GM18951 (cell line): ENCODE measurements around the gene OSGIN1.
"Not testable (repeated sequence)": the region's sequence is repeated elsewhere in the genome, so short reads cannot be mapped to it uniquely, and the experiment has no call there.

Experiments
- POLR2A ChIP-seq: IDR thresholded peaks from 4 replicates; pipeline ENCODE4 v1.6.1; 2011; ENCODE audit warnings: mild to moderate bottlenecking; ENCODE audit not compliant: insufficient read length, insufficient read depth; ENCODE audit errors: extremely low read depth
- in situ Hi-C: fragments of 300-500 bp; cut with MboI; formaldehyde crosslinking; loops from one replicate; pipeline ENCODE4 v1.12.0; 2022; ENCODE audit warnings: low sequenced_read_pairs, mixed read lengths, inconsistent platforms; ENCODE audit not compliant: unreplicated experiment

Gene OSGIN1

DNA sequence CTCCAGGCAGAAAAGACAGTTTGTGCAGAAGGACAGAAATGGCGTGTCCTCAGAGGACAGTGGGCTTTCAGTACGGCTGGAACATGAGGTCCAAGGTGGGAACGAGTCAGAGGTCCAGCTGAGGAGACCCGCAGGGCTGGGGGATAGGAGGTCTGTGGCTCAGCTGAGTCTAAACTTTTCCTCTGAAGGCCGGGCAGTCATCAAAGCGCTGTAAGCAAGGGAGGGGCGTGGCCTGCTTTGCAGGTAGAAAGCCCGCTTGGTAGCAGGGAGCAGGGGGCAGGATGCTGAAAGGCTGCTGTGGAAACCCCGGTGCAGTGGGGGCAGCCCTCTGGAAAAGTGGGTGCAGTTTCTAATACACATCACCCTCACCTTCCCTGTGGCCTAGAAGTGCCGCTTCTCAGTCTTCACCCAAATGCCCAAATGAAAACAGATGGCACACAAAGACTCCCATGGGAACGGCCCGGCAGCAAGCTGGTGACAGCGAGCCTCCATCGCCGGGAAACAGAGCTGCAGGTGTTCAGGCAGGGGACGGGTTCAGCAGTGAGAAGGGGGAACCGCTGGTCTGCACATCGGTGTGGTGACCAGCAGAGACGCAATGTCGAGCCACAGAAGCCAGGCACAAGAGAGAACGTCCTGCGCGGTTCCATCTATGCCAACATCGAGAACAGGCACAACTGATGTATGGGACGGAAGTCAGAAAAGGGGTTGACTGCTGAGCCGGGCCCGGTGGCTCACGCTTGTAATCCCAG is 12.2 kb upstream of the OSGIN1 start:
- TF ChIP-seq POLR2A: no peak
- in situ Hi-C loops: no loop called here

GRCh38 chr16:83941546-83941945 is 11.5 kb upstream of the OSGIN1 start:
- in situ Hi-C loops: not testable (repeated sequence)

DNA sequence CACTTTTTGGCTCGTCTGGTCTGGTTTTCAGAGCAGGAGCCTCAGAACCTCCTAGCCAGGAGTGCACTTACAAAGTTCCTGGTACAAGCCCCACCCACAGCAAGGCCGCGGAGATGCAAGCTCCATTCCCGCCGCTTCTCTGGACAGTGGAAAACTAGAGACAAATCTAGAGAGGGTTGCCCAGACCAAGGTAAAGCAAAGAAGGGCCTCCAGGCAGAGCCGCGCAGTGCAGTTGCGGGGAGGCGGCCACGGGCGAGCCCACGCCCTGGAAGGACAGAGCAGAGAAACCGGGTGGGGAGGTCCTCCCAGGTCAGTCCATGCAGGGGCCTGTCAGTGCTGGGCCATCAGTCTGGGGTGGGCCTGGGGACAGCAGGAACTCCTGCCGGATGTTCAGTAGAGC is 11.0 kb upstream of the OSGIN1 start:
- in situ Hi-C loops: no loop called here
- no peak for TF ChIP-seq POLR2A

DNA sequence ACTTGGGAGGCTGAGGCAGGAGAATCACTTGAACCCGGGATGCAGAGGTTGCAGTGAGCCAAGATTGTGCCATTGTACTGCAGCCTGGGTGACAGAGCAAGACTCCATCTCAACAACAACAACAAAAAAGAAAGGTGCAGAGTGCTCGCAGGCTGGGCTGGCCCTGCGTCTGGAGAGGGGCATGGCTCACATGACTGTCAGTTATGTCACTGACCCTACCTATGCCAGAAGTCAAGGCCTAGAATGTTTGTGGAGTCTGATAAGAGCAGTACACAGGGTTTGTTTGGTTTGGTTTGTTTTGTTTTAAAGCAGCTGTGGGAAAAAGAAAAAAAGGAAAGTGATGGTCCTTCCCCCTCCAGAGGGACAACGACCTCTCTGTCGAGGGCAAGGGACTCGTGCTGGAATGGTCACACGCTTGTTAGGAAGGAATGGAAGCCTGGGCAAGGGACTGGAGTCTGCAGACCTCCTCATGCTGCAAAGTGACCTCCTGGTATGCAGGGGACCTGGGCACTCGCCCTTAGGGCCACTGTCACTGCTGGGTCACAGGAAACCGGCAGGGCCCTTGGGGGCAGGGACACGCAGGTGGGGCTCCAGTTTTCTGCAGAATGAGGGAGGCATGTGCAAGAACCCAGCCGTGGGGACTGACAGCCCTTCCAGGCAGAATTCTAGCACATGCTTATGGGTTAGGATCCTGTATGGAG is 10.1 kb upstream of the OSGIN1 start:
- no peak for TF ChIP-seq POLR2A
- in situ Hi-C loops: no loop called here

DNA sequence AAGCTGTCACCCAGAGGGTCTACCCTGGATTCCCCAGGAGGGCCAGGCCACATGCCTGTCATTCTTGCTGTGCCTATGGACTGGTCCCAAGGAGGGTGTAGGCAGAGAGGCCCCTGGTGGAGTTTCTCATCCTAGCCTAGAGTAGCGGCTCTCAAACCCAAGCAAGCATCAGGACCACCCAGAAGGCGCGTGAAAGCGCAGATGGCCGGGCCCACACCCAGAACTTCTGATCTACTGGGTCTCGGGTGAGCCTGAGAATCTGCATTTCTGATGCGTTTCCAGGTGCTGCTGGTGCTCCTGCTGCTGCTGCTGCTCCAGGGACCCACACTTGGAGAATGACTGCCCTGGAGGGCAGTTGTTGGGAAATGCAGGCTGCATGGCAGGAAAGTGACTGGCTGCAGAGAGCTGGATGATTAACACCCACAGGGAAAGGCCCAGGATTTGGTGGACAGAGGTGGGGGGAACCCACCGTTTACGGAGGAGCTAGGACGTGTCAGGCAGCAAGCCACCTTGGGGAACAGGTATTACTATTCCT is 9.5 kb upstream of the OSGIN1 start:
- no peak for TF ChIP-seq POLR2A
- in situ Hi-C loops: no loop called here

DNA sequence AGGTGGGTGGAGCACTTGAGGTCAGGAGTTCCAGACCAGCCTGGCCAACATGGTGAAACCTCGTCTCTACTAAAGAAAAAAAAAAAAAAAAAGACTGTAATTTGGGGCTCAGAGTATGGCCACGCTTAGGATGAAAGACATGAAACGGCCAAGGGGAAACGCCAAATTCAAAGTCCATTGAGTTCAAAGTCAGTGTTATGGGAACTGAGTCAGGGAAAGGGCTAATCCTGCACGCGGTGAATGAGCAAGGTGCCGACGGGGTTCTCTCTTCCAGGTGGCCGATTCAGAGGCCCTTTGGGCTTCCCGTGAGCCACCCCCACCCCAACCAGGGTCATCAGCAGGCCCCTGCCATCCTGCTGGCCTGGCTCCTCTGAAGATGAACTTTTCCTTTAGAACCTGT is 7.5 kb upstream of the OSGIN1 start:
- TF ChIP-seq POLR2A: no peak
- in situ Hi-C loops: no loop called here

- in situ Hi-C loops: no loop called here
- no peak for TF ChIP-seq POLR2A
These were observed 6.8 kb upstream of the OSGIN1 start for GRCh38 chr16:83946154-83946780.

- in situ Hi-C loops: no loop called here
- no peak for TF ChIP-seq POLR2A
These were observed 6.1 kb upstream of the OSGIN1 start for GRCh38 chr16:83946781-83947566.

DNA sequence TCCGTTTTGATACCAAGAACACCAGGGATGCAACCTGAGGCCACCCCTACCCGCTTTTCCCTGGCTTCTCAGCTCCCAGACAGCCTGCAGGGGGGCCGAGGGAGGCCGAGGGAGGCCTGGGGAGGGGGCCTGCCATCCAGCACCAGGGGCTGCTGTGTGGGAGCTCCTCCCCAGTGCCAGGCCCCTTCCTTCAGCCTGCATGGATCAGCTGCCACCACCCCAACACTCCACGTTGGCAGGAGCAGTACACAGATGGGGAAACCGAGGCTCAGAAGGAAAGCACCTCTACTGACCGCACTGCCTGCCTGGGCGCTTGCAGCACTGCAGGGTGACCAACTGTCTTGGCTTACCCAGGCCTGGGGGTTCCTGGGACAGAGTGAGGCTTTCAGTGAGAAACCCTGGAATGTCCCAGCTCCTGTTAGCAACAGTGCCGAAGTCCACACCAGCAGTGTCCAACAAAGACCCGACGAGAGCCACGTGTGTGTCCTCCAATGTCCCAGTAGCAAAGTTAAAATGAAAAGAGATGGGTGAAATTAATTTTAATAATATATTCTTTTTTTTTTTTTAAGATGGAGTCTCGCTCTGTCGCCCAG is 5.3 kb upstream of the OSGIN1 start:
- TF ChIP-seq POLR2A: no peak
- in situ Hi-C loops: no loop called here

GRCh38 chr16:83948914-83949723 is 3.9 kb upstream of the OSGIN1 start:
- in situ Hi-C loops: no loop called here
- TF ChIP-seq POLR2A: no peak

DNA sequence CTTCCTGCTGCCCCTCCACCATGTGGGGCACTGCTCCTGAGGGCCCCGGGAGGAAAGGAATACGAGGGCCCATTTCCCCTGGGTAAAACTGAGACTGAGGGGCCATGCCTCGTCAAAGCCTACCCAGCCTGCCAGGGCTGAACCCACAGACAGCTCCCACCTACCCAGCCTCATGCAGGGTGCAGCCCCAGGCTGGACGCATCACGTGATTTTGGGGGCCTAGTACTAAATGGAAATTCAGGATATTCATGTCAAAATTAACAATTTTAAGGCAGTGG is 3.4 kb upstream of the OSGIN1 start:
- in situ Hi-C loops: loop anchor here (25.0 kb wide), 1 partner anchor 238 kb away; the partner anchor contains the start of genes ADAD2 and TAF1C
- no peak for TF ChIP-seq POLR2A

DNA sequence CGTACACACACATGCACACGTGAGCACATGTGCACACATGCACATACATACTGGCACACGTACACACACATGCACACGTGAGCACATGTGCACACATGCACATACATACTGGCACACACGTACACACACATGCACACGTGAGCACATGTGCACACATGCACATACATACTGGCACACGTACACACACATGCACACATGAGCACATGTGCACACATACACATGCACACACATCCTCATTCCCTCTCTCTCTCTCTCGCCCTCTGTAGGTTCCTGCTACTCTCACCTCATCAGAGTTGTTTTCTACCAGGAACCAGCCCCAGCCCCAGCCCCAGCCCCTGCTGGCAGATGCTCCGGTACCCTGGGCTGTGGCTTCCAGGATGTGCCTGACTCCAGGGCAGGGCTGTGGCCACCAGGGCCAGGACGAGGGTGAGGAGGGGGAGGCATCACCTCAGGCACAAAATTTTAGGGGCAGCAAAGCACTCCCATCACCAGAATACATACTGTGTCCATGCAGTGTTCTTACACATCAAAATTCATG is 2.1 kb upstream of the OSGIN1 start:
- in situ Hi-C loops: loop anchor here (25.0 kb wide), 1 partner anchor 236 kb away; the partner anchor contains the start of genes ADAD2 and TAF1C
